H9 (cell line): Measurements from ENCODE around the gene GHITM. TPM values are rescaled to one million over a fixed set of nuclear protein-coding genes. Genes with fewer than 3 reads are reported as not detected.
"Not testable (repeated sequence)": the region's sequence is repeated elsewhere in the genome, so short reads cannot be mapped to it uniquely, and the experiment has no call there.

Source experiments
- DNase-seq: peaks from one replicate; pipeline ENCODE4 v3.0.0-alpha.2; 2017
- H2AFZ ChIP-seq: one replicate; pipeline ENCODE4 v1.6.1; 2013; ENCODE audit warnings: mild to moderate bottlenecking, low read length, control low read depth, moderate library complexity
- H2AK5ac ChIP-seq: 2 replicates; pipeline ENCODE4 v1.6.1; 2013; ENCODE audit warnings: low read length, control low read depth, mixed read lengths; ENCODE audit not compliant: insufficient read length
- H2BK120ac ChIP-seq: one replicate; pipeline ENCODE4 v1.6.1; 2013; ENCODE audit warnings: low read depth, mild to moderate bottlenecking, low read length, control low read depth, inconsistent platforms; ENCODE audit not compliant: poor library complexity, severe bottlenecking
- H2BK12ac ChIP-seq: 2 replicates; pipeline ENCODE4 v1.6.1; 2013; ENCODE audit warnings: low read length, control low read depth, mixed read lengths, low read depth; ENCODE audit not compliant: insufficient read length
- H2BK15ac ChIP-seq: 2 replicates; pipeline ENCODE4 v1.6.1; 2013; ENCODE audit warnings: low read depth, low read length, control low read depth
- H2BK20ac ChIP-seq: one replicate; pipeline ENCODE4 v1.6.1; 2013; ENCODE audit warnings: low read depth, mild to moderate bottlenecking, low read length, control low read depth, inconsistent platforms; ENCODE audit not compliant: poor library complexity, severe bottlenecking
- H2BK5ac ChIP-seq: 2 replicates; pipeline ENCODE4 v1.6.1; 2013; ENCODE audit warnings: low read length, control low read depth, mixed read lengths; ENCODE audit not compliant: insufficient read length
- H3K14ac ChIP-seq: 2 replicates; pipeline ENCODE4 v1.6.1; 2013; ENCODE audit warnings: low read length, control low read depth; ENCODE audit not compliant: insufficient read depth
- H3K18ac ChIP-seq: 2 replicates; pipeline ENCODE4 v1.6.1; 2013; ENCODE audit warnings: low read depth, mild to moderate bottlenecking, mixed read lengths, low read length, control low read depth; ENCODE audit not compliant: insufficient read length
- H3K23ac ChIP-seq: 2 replicates; pipeline ENCODE4 v1.6.1; 2013; ENCODE audit warnings: low read length, control low read depth, mixed read lengths, low read depth; ENCODE audit not compliant: insufficient read length
- H3K23me2 ChIP-seq: 2 replicates; pipeline ENCODE4 v1.6.1; 2013; ENCODE audit warnings: low read depth, mild to moderate bottlenecking, mixed read lengths, low read length, control low read depth; ENCODE audit not compliant: insufficient read length, poor library complexity, severe bottlenecking
- H3K27ac ChIP-seq: 2 replicates; pipeline ENCODE4 v1.5.1; 2013; ENCODE audit warnings: low read length, control low read depth, mixed read lengths, low read depth; ENCODE audit not compliant: insufficient read length
- H3K27me3 ChIP-seq: 2 replicates; pipeline ENCODE4 v1.6.1; 2013; ENCODE audit warnings: low read length, control low read depth, inconsistent platforms; ENCODE audit not compliant: insufficient read depth
- H3K4ac ChIP-seq: 2 replicates; pipeline ENCODE4 v1.6.1; 2013; ENCODE audit warnings: low read depth, mild to moderate bottlenecking, control low read depth, inconsistent platforms, low read length, moderate library complexity
- H3K4me1 ChIP-seq: 2 replicates; pipeline ENCODE4 v1.6.1; 2013; ENCODE audit warnings: low read length, control low read depth, inconsistent platforms; ENCODE audit not compliant: insufficient read depth
- H3K4me2 ChIP-seq: 2 replicates; pipeline ENCODE4 v1.6.1; 2013; ENCODE audit warnings: low read length, control low read depth, mixed read lengths; ENCODE audit not compliant: insufficient read length, insufficient read depth
- H3K56ac ChIP-seq: 2 replicates; pipeline ENCODE4 v1.6.1; 2013; ENCODE audit warnings: low read depth, mild to moderate bottlenecking, mixed read lengths, low read length, control low read depth; ENCODE audit not compliant: insufficient read length
- H3K79me1 ChIP-seq: 2 replicates; pipeline ENCODE4 v1.6.1; 2013; ENCODE audit warnings: low read depth, mild to moderate bottlenecking, moderate library complexity, low read length, control low read depth, inconsistent platforms; ENCODE audit not compliant: insufficient read depth, poor library complexity, severe bottlenecking
- H3K79me2 ChIP-seq: 2 replicates; pipeline ENCODE4 v1.6.1; 2013; ENCODE audit warnings: low read length, control low read depth, inconsistent platforms; ENCODE audit not compliant: insufficient read depth
- H3K9ac ChIP-seq: 2 replicates; pipeline ENCODE4 v1.6.1; 2013; ENCODE audit warnings: low read length, control low read depth, mixed read lengths; ENCODE audit not compliant: insufficient read length; ENCODE audit errors: extremely low read depth
- H3K9me3 ChIP-seq: one replicate; pipeline ENCODE4 v1.6.1; 2013; ENCODE audit warnings: low read depth, low read length, inconsistent platforms; ENCODE audit not compliant: control insufficient read depth
- H3T11ph ChIP-seq: one replicate; pipeline ENCODE4 v1.6.1; 2013; ENCODE audit warnings: mild to moderate bottlenecking, low read length, control low read depth, inconsistent platforms
- H4K20me1 ChIP-seq: one replicate; pipeline ENCODE4 v1.6.1; 2013; ENCODE audit not compliant: control insufficient read depth, insufficient read length, insufficient read depth
- H4K5ac ChIP-seq: 2 replicates; pipeline ENCODE4 v1.6.1; 2013; ENCODE audit warnings: low read depth, mild to moderate bottlenecking, mixed read lengths, low read length, control low read depth; ENCODE audit not compliant: insufficient read length
- H4K8ac ChIP-seq: replicated peaks from 2 replicates; pipeline ENCODE4 v1.6.1; 2013; ENCODE audit warnings: low read length, control low read depth, mixed read lengths, low read depth; ENCODE audit not compliant: insufficient read length
- H4K91ac ChIP-seq: 2 replicates; pipeline ENCODE4 v1.6.1; 2013; ENCODE audit warnings: low read depth, mild to moderate bottlenecking, moderate library complexity, mixed read lengths, low read length, control low read depth; ENCODE audit not compliant: insufficient read length
- H3K27ac Mint-ChIP-seq, 3 experiments: 2 replicates in 2 of 3; 3 replicates in 1 of 3; pipeline ENCODE4 v1.8.0; 2020 to 2021; ENCODE audit warnings: mixed read lengths in 3 of 3, mild to moderate bottlenecking in 1 of 3, moderate library complexity in 1 of 3
- H3K27me3 Mint-ChIP-seq: 2 replicates; pipeline ENCODE4 v1.8.0; 2021; ENCODE audit warnings: low read depth, mild to moderate bottlenecking, moderate library complexity, mixed read lengths
- H3K36me3 Mint-ChIP-seq, 3 experiments: 2 replicates in 2 of 3; 3 replicates in 1 of 3; pipeline ENCODE4 v1.8.0; 2020 to 2021; ENCODE audit warnings: low read depth in 3 of 3, mixed read lengths in 3 of 3; ENCODE audit not compliant: insufficient read depth in 1 of 3
- H3K4me1 Mint-ChIP-seq, 2 experiments: 2 replicates each; pipeline ENCODE4 v1.8.0; 2020; ENCODE audit warnings: mixed read lengths in 2 of 2
- H3K4me3 Mint-ChIP-seq, 2 experiments: 2 replicates in 1 of 2; 3 replicates in 1 of 2; pipeline ENCODE4 v1.8.0; 2020 to 2021; ENCODE audit warnings: mild to moderate bottlenecking in 2 of 2, mixed read lengths in 2 of 2, moderate library complexity in 1 of 2
- H3K9me3 Mint-ChIP-seq, 2 experiments: 2 replicates in 1 of 2; 3 replicates in 1 of 2; pipeline ENCODE4 v1.8.0; 2020; ENCODE audit warnings: mild to moderate bottlenecking in 2 of 2, mixed read lengths in 2 of 2, moderate library complexity in 1 of 2
- WGBS: extraction: QIAGEN DNeasy Blood & Tissue Kit; methylation state at CpG from one replicate; pipeline ENCODE4 v1.1.7; 2013; ENCODE audit warnings: missing lambda C conversion rate, low lambda C conversion rate, mixed read lengths; ENCODE audit not compliant: insufficient read length; ENCODE audit errors: extremely low coverage; 5-methylcytosine and 5-hydroxymethylcytosine counted together
- total RNA-seq: library from RNA; stranded (reverse); gene quantifications from 2 replicates; pipeline ENCODE4 v1.2.1, GENCODE V29; 2021
- TF ChIP-seq, protein P1 (sequence below): fragments of 200-600 bp; sonication (generic); conservative IDR thresholded peaks from 3 replicates; pipeline ENCODE4 v1.8.0; 2021; ENCODE audit warnings: antibody characterized with exemption, mild to moderate bottlenecking

Gene GHITM
- total RNA-seq, 1 experiment from 2014 or later, result 95.6 TPM

DNA sequence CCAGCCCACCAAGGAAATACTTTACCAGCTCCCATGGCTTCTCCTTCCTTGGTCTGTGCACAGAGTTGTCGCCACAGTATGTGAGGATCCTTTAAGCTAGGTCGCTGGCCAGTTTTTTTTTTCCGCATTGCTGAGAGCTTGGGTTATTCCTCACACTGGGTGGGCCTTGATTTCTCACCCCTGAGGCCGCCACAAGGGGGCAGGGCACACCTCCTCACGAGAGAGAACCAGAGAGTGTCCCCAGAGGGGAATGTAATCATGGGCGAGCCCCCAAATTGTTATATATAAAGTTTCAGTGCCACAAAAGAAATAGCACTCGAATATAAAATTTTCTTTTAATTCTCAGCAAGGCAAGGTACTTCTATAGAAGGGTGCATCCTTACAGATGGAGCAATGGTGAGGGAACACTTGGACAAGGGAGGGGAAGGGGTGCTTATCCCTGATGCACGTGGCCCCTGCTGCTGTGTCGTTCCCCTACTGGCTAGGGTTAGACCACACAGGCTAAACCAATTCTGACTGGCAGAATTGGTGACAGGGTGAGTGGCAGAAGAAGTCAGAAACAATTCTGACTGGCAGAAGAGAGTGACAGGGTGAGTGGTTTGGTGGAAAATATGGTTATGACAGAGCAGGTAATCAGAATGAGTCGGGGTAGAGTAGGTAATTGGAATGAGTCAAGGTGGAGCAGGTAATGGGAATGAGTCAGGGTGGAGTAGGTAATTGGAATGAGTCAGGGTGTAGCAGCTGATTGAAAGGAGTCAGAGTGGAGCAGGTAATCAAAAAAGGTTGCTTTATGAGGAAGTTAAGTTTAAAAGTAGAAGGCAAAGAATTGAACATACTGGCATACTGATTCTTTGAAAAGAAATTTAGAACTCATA lies 13.2 kb upstream of the GHITM start:
- not testable (repeated sequence) for H2AFZ ChIP-seq, H4K91ac ChIP-seq, H4K8ac ChIP-seq, H3K27ac ChIP-seq, H3K4me2 ChIP-seq, H3K56ac ChIP-seq, H3K79me1 ChIP-seq, H3K4me1 ChIP-seq, H3K4ac ChIP-seq, DNase-seq, H3K23me2 ChIP-seq, H2BK120ac ChIP-seq, H3K4me1 Mint-ChIP-seq, H3K14ac ChIP-seq, H3T11ph ChIP-seq, H3K18ac ChIP-seq, H4K5ac ChIP-seq, H2BK5ac ChIP-seq, H3K9ac ChIP-seq, H3K23ac ChIP-seq, H4K20me1 ChIP-seq, H2BK20ac ChIP-seq, H3K79me2 ChIP-seq, H2BK15ac ChIP-seq, H3K27me3 ChIP-seq, H2AK5ac ChIP-seq, H2BK12ac ChIP-seq, H3K4me3 Mint-ChIP-seq
- H3K9me3 ChIP-seq, result peaks cover 12% of the 10 kb centered on the region
- H3K27me3 Mint-ChIP-seq, result peaks cover 12% of the 10 kb centered on the region
- peaks cover 27 to 34% of the 10 kb centered on the region in 2 experiments for H3K9me3 Mint-ChIP-seq
- WGBS, result no CpG with 5 or more reads among the region's 10 CpGs
- H3K27ac Mint-ChIP-seq, result peak overlapping the region in 1 of 3 experiments; percentile 94; a peak in 2 of 7 replicates
- H3K36me3 Mint-ChIP-seq, result peaks cover 0 to 12% (median 2%) of the 10 kb centered on the region in 3 experiments; a peak in 3 of 7 replicates
- TF ChIP-seq, protein P1, sequence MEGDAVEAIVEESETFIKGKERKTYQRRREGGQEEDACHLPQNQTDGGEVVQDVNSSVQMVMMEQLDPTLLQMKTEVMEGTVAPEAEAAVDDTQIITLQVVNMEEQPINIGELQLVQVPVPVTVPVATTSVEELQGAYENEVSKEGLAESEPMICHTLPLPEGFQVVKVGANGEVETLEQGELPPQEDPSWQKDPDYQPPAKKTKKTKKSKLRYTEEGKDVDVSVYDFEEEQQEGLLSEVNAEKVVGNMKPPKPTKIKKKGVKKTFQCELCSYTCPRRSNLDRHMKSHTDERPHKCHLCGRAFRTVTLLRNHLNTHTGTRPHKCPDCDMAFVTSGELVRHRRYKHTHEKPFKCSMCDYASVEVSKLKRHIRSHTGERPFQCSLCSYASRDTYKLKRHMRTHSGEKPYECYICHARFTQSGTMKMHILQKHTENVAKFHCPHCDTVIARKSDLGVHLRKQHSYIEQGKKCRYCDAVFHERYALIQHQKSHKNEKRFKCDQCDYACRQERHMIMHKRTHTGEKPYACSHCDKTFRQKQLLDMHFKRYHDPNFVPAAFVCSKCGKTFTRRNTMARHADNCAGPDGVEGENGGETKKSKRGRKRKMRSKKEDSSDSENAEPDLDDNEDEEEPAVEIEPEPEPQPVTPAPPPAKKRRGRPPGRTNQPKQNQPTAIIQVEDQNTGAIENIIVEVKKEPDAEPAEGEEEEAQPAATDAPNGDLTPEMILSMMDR, result peak; percentile 69; the same call in 2 of the 3 replicates
